Measurements from ENCODE around the gene CDKAL1.

The CDKAL1 gene

GRCh38 chr6:20684474-20684873 is 150.2 kb downstream of the CDKAL1 start:
- no peak for DNase-seq

DNA sequence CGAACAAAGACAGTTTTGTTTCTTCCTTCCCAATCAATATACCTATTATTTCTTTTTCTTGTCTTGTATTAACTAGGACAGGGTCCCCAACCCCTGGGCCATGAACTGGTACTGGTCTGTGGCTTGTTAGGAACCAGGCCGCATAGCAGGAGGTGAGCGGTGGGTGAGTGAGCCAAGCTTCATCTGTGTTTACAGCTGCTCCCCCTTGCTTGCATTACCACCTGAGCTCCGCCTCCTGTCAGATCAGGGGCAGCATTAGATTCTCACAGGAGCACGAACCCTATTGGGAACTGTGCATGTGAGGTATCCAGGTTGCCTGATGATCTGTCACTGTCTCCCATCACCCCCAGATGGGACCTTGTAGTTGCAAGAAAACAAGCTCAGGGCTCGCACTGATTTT is 151.9 kb downstream of the CDKAL1 start:
- DNase-seq: peak; percentile 27

- no peak for DNase-seq
These were observed 153.2 kb downstream of the CDKAL1 start for GRCh38 chr6:20687494-20687893.

DNA sequence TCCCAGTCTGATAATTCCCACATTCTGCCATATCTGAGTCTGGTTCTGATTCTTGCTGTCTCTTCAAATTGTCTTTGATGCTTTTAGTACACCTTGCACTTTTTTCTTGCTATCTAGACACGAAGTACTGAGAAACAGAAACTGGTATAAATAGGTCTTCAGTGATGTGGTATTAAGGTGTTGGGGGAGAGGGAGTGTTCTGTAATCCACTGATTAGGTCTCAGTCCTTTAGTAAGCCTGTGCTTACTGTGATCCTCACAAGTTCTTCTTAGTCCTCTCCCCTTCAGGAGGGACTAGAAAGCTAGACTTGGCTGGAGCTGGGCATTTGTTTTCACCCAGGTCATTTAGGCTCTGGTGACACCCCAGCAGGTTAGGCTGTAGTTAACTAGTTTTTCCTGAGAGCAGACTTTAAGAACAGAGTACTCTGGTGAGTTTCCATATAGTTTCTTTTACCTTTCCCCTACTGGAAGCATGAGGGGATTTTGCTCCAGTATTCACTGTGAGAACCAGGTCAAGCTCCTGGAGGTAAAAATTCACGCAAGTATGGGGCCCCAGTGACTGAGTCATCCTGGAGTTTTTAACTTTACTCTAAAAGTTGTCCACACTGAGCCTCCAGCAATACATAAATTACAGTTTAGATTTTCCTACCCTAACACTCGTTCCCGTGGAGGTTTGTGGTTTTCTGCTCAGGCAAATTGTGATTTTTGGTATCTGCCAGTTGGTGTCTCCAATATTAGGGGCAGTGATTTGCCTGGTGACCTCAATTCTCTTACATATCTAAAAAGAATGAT is 154.6 kb downstream of the CDKAL1 start:
- DNase-seq: no peak

GRCh38 chr6:20691185-20691584 is 156.9 kb downstream of the CDKAL1 start:
- DNase-seq: peak; percentile 85

GRCh38 chr6:20692023-20692422 is 157.8 kb downstream of the CDKAL1 start:
- DNase-seq: no peak

DNA sequence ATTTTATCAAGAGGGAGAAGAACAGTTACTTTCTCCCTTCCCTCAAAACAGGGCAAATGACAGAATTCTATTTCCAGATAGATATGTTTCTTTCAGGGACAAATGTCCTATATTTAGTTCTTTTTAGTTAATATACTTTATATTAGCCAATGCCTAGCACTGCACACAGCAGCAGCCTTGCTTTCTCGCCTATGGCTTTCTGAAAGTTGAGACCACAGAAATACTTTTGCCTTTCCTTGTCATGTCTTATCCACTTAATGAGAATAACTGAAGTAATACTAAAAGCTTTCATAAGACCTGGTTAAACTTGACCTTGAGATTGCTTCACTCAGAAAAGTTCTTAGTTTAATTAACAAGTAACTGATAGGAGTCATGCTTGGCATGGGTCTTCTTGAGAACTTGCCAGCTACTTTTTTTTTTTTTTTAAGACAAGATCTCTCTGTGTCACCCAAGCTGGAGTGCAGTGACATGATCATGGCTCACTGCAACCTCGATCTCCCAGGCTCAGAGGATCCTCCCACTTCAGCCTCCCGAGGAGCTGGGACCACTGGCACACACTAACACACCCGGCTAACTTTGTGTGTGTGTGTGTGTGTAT is 159.3 kb downstream of the CDKAL1 start:
- DNase-seq: no peak

DNA sequence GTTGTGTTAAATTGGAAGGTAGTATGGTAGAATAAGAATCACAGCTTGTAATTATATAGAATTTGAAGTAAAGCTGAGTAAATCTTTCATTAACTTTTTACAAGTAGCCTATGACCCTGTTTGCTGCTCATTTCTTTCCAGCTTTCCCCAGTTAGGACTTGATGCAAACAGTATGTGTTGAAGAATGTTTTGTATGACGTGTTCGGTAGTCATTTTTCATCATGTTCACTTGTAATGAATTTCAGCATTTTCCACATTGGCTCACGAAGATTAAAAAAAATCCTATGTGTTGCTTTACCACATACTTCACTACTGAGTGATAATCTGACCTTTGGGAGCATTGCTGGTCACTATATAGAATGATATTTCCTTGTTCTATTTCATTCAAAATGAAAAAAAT is 162.4 kb downstream of the CDKAL1 start:
- no peak for DNase-seq

DNA sequence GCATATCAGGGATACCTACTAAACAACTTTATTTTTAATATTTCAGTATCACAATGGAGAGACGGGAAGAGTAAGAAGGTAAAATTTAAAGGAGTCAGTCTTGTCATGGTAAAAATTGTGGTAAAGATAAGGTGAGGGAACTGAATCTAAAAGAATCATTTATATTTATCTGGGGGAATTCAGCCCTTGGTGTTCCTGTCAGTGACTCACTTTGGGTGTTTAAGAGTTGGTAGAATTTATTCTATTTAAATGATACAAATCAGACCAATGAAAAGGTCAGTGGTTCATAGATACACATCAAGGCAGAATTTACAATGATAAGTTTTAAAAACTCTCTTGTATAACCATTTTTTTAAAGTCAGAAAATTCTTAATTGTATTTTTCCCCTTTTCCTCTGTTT is 164.4 kb downstream of the CDKAL1 start:
- no peak for DNase-seq

DNA sequence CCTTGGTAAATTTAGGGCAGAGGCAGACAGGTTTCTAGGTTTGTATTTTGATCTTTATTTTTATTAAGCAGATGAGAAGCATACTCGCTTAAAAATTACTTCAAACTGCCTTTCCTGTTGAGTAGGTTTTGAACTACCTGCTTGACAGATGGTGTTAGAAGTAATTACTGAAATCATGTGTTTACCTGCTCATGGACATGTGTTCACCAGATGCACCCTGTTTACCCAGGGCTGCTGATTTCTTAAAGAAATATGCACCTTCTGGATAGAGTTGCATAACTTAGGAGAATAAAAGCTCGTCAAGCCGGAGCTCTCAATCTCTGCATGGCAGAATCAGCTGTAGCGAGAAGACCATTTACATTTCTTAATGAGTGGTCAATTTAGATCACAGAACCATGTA is 165.1 kb downstream of the CDKAL1 start:
- DNase-seq: peak; percentile 64

DNA sequence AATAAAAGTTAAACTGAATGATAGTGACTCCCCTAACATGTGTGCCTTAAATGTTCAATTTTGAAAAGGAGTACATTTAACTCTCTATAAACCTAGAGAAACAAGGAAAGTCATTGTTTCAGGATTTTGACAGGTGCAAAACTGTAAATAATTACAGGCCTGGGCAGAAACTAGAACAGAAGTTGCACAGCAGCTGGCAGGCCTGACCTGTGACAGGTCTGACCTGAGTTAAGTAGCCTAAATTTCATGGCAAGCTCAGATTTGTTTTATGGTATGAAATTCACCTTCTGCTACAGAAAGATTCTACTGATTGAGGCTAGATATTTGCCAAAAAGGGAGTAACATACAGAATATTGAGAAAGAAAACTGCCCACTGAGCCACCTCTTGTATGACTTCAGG is 166.1 kb downstream of the CDKAL1 start:
- no peak for DNase-seq

DNA sequence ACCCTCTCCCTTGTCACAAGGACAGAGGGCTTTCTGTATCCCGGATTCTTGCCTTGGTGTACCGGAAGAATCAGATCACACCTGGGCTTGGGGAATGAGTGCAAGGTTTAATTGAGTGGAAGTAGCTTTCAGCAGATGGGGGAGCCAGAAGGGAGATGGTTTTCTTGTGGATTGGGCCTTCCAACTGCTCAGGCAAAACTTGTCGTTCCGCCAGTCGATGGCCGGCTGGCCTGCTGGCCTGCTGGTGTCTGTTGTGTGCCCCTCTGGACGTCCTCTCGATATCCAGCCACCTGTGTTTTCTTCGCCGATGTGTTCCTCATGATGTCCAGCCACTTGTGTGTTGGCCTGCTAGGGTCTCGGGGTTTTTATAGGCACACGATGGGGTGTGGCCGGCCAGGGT is 168.1 kb downstream of the CDKAL1 start:
- no peak for DNase-seq

GRCh38 chr6:20703049-20703448 is 168.8 kb downstream of the CDKAL1 start:
- no peak for DNase-seq

- DNase-seq: no peak
These were observed 170.2 kb downstream of the CDKAL1 start for GRCh38 chr6:20704325-20705025.

GRCh38 chr6:20705741-20706140 is 171.5 kb downstream of the CDKAL1 start:
- peak; percentile 74 for DNase-seq

- peak; percentile 82 for DNase-seq
These were observed 172.1 kb downstream of the CDKAL1 start for GRCh38 chr6:20706238-20706938.

GRCh38 chr6:20706939-20707485 is 172.8 kb downstream of the CDKAL1 start:
- peak; percentile 76 for DNase-seq

GRCh38 chr6:20707870-20708269 is 173.6 kb downstream of the CDKAL1 start:
- DNase-seq: no peak

DNA sequence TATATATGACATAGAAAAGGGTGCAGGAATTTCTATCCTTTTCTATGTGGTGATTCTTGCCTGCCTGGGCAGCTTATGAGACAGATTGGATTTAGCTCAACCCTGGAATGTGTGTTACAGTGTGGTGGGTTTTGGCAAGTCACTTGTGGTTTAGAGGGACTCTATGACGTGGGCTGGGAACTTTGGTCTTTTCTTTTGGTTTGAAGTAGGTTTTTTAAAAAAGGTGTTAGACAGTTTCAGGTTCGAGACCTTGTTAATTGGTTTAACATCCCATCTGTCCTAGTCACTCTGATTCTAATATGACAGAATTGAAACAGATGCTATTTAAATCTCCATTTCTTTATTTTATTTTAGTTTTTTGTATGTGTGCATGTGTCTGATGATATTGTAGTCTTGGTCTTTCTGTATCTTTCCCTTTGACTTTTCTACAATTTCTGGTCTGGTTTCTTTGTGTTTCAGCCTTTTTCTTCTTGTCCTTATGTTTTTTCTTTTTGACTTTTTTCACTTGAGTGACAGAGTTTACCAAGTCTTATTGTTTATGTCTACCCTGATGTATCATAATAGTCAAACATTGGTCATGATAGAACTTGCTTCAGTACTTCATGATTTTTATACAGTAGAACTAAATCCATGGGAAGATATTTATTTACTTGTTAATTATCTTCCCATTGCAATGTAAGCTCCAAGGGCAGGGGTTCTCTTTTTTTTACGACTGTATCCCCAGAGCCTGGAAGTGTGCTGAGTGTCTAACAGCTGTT is 174.3 kb downstream of the CDKAL1 start:
- no peak for DNase-seq

- DNase-seq: no peak
These were observed 175.2 kb downstream of the CDKAL1 start for GRCh38 chr6:20709451-20709850.

- no peak for DNase-seq
These were observed 176.1 kb downstream of the CDKAL1 start for GRCh38 chr6:20710341-20710740.

- DNase-seq: no peak
These were observed 177.3 kb downstream of the CDKAL1 start for GRCh38 chr6:20711518-20711917.

All from NCI-H510A treated with DMSO at 0.1 percent for 48 hours (cell line).